ENCODE results near the gene LEPR. TPM values are rescaled to one million over a fixed set of nuclear protein-coding genes. Genes with fewer than 3 reads are reported as not detected.

Gene LEPR
- total and polyA plus RNA-seq, 10 donors = 0.90 to 9.3 (median 5.4) TPM

- Histone ChIP-seq H3K4me3 (no peak overlapping the region), H3K4me1 (peaks cover 0 to 26% (median 13%) of the 10 kb centered on the region in 6 donors), H3K27me3 (replicated peaks in 1 of 7) (no peaks in the 10 kb centered on the region), H3K9me3 (no peaks in the 10 kb centered on the region), H3K27ac (peak overlapping the region in 7 of 8 donors; percentile 6 to 56 (median 43)), H3K36me3 (peaks cover 0 to 96% (median 42%) of the 10 kb centered on the region in 6 donors)
- TF ChIP-seq POLR2A (IDR thresholded peaks at IDR 0.05) = no peak
- no peak for TF ChIP-seq CTCF (IDR thresholded peaks at IDR 0.05 in 8 of 11, conservative IDR thresholded peaks at IDR 0.05 in 3 of 11)
- no peak for TF ChIP-seq POLR2AphosphoS5 (IDR thresholded peaks at IDR 0.05)
- no peak for DNase-seq
- 40 to 71% (median 57%) methylated on average over 7 of the region's 7 CpGs for WGBS, 5 donors
- intact Hi-C loops (cut with DNase I; ENCODE audit: low total_unique reads) = loop anchor here (5.0 to 10.0 kb wide), 2 partner anchors 175 to 257 kb away; no protein-coding TSS in a partner anchor
Observed at GRCh38 chr1:65429806-65430205, 9.3 kb downstream of the LEPR start.

- intact Hi-C loops (cut with DNase I; ENCODE audit: low total_unique reads) = loop anchor here (5.0 kb wide), 1 partner anchor 256 kb away; no protein-coding TSS in a partner anchor
- Histone ChIP-seq H3K27me3 (replicated peaks in 1 of 7) (no peaks in the 10 kb centered on the region), H3K27ac (no peak overlapping the region), H3K4me1 (peaks cover 0 to 22% (median 13%) of the 10 kb centered on the region in 6 donors), H3K4me3 (no peak overlapping the region), H3K9me3 (no peaks in the 10 kb centered on the region), H3K36me3 (peaks cover 0 to 96% (median 37%) of the 10 kb centered on the region in 6 donors)
- no peak for DNase-seq
- 24 to 82% (median 59%) methylated on average over 1 of the region's 1 CpG for WGBS, 5 donors
- TF ChIP-seq POLR2AphosphoS5 (IDR thresholded peaks at IDR 0.05) (no peak), CTCF (IDR thresholded peaks at IDR 0.05 in 8 of 11, conservative IDR thresholded peaks at IDR 0.05 in 3 of 11) (peak in 9 of 11 experiments; percentile 24 to 65 (median 45))
Observed at GRCh38 chr1:65431111-65431705, 10.7 kb downstream of the LEPR start.

GRCh38 chr1:65432918-65433317 lies 12.4 kb downstream of the LEPR start:
- TF ChIP-seq CTCF (IDR thresholded peaks at IDR 0.05 in 8 of 11, conservative IDR thresholded peaks at IDR 0.05 in 3 of 11) (no peak), POLR2AphosphoS5 (IDR thresholded peaks at IDR 0.05) (no peak), POLR2A (IDR thresholded peaks at IDR 0.05) (no peak)
- WGBS, 5 donors = 78 to 83% (median 80%) methylated on average over 8 of the region's 8 CpGs
- H3K4me3 ChIP-seq = no peak overlapping the region
- intact Hi-C loops (cut with DNase I; ENCODE audit: low total_unique reads) = loop anchor here (5.0 kb wide), 1 partner anchor 254 kb away; no protein-coding TSS in a partner anchor
- no peaks in the 10 kb centered on the region for H3K9me3 ChIP-seq
- H3K27me3 ChIP-seq (replicated peaks in 1 of 7) = no peaks in the 10 kb centered on the region
- DNase-seq = no peak
- peaks cover 0 to 22% (median 13%) of the 10 kb centered on the region in 6 donors for H3K4me1 ChIP-seq
- no peak overlapping the region for H3K27ac ChIP-seq
- H3K36me3 ChIP-seq = peaks cover 0 to 93% (median 22%) of the 10 kb centered on the region in 6 donors

GRCh38 chr1:65434255-65434654 lies 13.8 kb downstream of the LEPR start:
- intact Hi-C loops (cut with DNase I; ENCODE audit: low total_unique reads) = loop anchor here (5.0 kb wide), 1 partner anchor 253 kb away; no protein-coding TSS in a partner anchor
- Histone ChIP-seq H3K4me1 (peaks cover 0 to 18% (median 12%) of the 10 kb centered on the region in 6 donors), H3K4me3 (no peak overlapping the region), H3K27me3 (replicated peaks in 1 of 7) (no peaks in the 10 kb centered on the region), H3K9me3 (no peaks in the 10 kb centered on the region), H3K27ac (no peak overlapping the region), H3K36me3 (peaks cover 0 to 80% (median 18%) of the 10 kb centered on the region in 6 donors)
- no peak for DNase-seq
- WGBS, 5 donors = 83 to 97% (median 86%) methylated on average over 1 of the region's 1 CpG
- TF ChIP-seq CTCF (IDR thresholded peaks at IDR 0.05 in 8 of 11, conservative IDR thresholded peaks at IDR 0.05 in 3 of 11) (no peak), POLR2AphosphoS5 (IDR thresholded peaks at IDR 0.05) (no peak), POLR2A (IDR thresholded peaks at IDR 0.05) (no peak)
